Measurements from ENCODE around the gene CIDEB. TPM values are rescaled to one million over a fixed set of nuclear protein-coding genes. Genes with fewer than 3 reads are reported as not detected.

The CIDEB gene
- total and polyA plus RNA-seq, 2 of the 13 experiments (the other 11 are each of a cell fraction or from before 2014, with no cell fraction given), result 35.8 to 110 TPM

- no peak for TF ChIP-seq ZBTB3 (CRISPR knock-in tag; IDR thresholded peaks at IDR 0.05; ENCODE audit: borderline replicate concordance, low read depth)
These were observed 32.8 kb upstream of the CIDEB start (continued) for GRCh38 chr14:24340606-24341005.

- H2AFZ ChIP-seq (ENCODE audit: low read length), result no peak within 1 kb of the TSS
- POLR2A ChIA-PET, result interaction anchor here (0.7 to 1.3 kb wide), 3 partner anchors 91 to 226 kb away, joined by 3 to 5 read pairs (median 4); partner anchors contain the start of gene KHNYN
- no peaks in the 10 kb centered on the region for H3K79me2 ChIP-seq (ENCODE audit: insufficient read depth, low read length)
- in situ Hi-C loops (cut with HindIII; ENCODE audit: extremely low pct_ligation_motif_present, low pct_unique_long_range_greater_than_20kb) (no loop called here), intact Hi-C loops (cut with micrococcal nuclease; ENCODE audit: unreplicated experiment) (no loop called here)
- FAIRE-seq (no peak), ATAC-seq (no peak), DNase-seq (ENCODE audit: low spot score) (no peak)
- no peaks in the 10 kb centered on the region for H3K36me3 ChIP-seq (replicated peaks in 1 of 2; ENCODE audit: control insufficient read depth in 1 of 2, insufficient read depth in 2 of 2, low read length in 2 of 2)
- CTCF ChIA-PET (ENCODE audit: low intra/inter-chr PET ratio, low total read pairs), result no interaction called here
- peaks cover 8 to 57% of the 10 kb centered on the region in 2 experiments; a peak in 4 of 5 replicates for H3K27me3 ChIP-seq (ENCODE audit: control insufficient read depth in 1 of 2, insufficient read depth in 2 of 2, low read length in 2 of 2)
- H4K20me1 ChIP-seq (ENCODE audit: insufficient read depth, low read length), result no peaks in the 10 kb centered on the region
- H3K9me3 ChIP-seq (ENCODE audit: low read length), result no peaks in the 10 kb centered on the region
- no peak within 1 kb of the TSS for H3K4me2 ChIP-seq (ENCODE audit: low read depth, low read length)
- H3K9ac ChIP-seq (ENCODE audit: insufficient read depth, low read depth, low read length), result no peak within 1 kb of the TSS
- WGBS (ENCODE audit: low lambda C conversion rate), result 72% methylated on average over 51 of the region's 51 CpGs
- no peak within 1 kb of the TSS for H3K4me3 ChIP-seq (replicated peaks in 1 of 3; ENCODE audit: insufficient read depth in 1 of 3, low read depth in 2 of 3, low read length in 3 of 3)
- no peak within 1 kb of the TSS for H3K27ac ChIP-seq (ENCODE audit: extremely low read length, insufficient read depth, low read length)
- BruUV-seq (replicated peaks), result no TSS peak
- peaks cover 20% of the 10 kb centered on the region for H3K4me1 ChIP-seq (ENCODE audit: insufficient read depth, low read length)
- TF ChIP-seq, protein P1, sequence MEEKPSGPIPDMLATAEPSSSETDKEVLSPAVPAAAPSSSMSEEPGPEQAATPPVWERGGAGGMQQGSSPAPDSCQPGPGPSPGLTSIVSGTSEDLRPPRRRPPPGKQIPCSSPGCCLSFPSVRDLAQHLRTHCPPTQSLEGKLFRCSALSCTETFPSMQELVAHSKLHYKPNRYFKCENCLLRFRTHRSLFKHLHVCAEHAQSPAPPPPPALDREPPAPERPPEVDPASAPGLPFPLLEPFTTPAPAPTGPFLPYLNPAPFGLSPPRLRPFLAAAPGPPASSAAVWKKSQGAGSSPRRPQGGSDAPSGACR (CRISPR knock-in tag; IDR thresholded peaks at IDR 0.05), result no peak
- TF ChIP-seq SRSF4 (IDR thresholded peaks at IDR 0.05; ENCODE audit: low read depth, low read length, poor library complexity, severe bottlenecking) (no peak), RAD51 (IDR thresholded peaks at IDR 0.05; ENCODE audit: borderline replicate concordance) (no peak), FLYWCH1 (CRISPR knock-in tag; IDR thresholded peaks at IDR 0.05) (no peak), TBL1XR1 (IDR thresholded peaks at IDR 0.05; ENCODE audit: borderline replicate concordance, low read length, partially characterized antibody) (no peak), KDM6A (CRISPR knock-in tag; IDR thresholded peaks at IDR 0.05; ENCODE audit: low read depth) (no peak), ZKSCAN8 (CRISPR knock-in tag; IDR thresholded peaks at IDR 0.05; ENCODE audit: borderline replicate concordance) (no peak)
- TF ChIP-seq, protein P2, sequence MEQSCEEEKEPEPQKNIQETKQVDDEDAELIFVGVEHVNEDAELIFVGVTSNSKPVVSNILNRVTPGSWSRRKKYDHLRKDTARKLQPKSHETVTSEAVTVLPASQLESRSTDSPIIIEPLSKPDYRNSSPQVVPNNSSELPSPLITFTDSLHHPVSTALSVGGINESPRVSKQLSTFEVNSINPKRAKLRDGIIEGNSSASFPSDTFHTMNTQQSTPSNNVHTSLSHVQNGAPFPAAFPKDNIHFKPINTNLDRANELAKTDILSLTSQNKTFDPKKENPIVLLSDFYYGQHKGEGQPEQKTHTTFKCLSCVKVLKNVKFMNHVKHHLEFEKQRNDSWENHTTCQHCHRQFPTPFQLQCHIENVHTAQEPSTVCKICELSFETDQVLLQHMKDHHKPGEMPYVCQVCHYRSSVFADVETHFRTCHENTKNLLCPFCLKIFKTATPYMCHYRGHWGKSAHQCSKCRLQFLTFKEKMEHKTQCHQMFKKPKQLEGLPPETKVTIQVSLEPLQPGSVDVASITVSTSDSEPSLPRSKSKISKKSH (CRISPR knock-in tag; IDR thresholded peaks at IDR 0.05; ENCODE audit: borderline replicate concordance), result peak; percentile 82; the same call in 1 of the 2 replicates
- TF ChIP-seq, protein P3, sequence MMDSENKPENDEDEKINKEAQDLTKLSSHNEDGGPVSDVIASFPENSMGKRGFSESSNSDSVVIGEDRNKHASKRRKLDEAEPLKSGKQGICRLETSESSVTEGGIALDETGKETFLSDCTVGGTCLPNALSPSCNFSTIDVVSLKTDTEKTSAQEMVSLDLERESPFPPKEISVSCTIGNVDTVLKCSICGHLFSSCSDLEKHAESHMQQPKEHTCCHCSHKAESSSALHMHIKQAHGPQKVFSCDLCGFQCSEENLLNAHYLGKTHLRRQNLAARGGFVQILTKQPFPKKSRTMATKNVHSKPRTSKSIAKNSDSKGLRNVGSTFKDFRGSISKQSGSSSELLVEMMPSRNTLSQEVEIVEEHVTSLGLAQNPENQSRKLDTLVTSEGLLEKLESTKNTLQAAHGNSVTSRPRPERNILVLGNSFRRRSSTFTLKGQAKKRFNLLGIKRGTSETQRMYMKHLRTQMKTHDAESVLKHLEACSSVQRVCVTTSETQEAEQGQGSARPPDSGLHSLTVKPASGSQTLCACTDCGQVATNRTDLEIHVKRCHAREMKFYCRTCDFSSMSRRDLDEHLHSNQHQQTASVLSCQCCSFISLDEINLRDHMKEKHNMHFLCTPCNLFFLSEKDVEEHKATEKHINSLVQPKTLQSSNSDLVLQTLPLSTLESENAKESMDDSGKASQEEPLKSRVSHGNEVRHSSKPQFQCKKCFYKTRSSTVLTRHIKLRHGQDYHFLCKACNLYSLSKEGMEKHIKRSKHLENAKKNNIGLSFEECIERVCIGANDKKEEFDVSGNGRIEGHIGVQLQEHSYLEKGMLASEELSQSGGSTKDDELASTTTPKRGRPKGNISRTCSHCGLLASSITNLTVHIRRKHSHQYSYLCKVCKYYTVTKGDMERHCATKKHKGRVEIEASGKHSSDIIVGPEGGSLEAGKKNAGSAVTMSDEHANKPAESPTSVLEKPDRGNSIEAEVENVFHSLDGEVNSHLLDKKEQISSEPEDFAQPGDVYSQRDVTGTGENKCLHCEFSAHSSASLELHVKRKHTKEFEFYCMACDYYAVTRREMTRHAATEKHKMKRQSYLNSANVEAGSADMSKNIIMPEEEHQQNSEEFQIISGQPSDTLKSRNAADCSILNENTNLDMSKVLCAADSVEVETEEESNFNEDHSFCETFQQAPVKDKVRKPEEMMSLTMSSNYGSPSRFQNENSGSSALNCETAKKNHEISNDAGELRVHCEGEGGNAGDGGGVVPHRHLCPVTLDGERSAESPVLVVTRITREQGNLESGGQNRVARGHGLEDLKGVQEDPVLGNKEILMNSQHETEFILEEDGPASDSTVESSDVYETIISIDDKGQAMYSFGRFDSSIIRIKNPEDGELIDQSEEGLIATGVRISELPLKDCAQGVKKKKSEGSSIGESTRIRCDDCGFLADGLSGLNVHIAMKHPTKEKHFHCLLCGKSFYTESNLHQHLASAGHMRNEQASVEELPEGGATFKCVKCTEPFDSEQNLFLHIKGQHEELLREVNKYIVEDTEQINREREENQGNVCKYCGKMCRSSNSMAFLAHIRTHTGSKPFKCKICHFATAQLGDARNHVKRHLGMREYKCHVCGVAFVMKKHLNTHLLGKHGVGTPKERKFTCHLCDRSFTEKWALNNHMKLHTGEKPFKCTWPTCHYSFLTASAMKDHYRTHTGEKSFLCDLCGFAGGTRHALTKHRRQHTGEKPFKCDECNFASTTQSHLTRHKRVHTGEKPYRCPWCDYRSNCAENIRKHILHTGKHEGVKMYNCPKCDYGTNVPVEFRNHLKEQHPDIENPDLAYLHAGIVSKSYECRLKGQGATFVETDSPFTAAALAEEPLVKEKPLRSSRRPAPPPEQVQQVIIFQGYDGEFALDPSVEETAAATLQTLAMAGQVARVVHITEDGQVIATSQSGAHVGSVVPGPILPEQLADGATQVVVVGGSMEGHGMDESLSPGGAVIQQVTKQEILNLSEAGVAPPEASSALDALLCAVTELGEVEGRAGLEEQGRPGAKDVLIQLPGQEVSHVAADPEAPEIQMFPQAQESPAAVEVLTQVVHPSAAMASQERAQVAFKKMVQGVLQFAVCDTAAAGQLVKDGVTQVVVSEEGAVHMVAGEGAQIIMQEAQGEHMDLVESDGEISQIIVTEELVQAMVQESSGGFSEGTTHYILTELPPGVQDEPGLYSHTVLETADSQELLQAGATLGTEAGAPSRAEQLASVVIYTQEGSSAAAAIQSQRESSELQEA (CRISPR knock-in tag; IDR thresholded peaks at IDR 0.05; ENCODE audit: not compliant biosample characterization), result peak; percentile 78
These were observed 31.7 kb upstream of the CIDEB start, which contains the start of gene RIPK3 for GRCh38 chr14:24339284-24340151. RIPK3 (minus strand) TSS chr14:24339991; CDS start chr14:24339826, 165 bp downstream.

All from HepG2 (cell line).